Cardiac muscle cell (in vitro differentiated cells and primary cell): ENCODE data around the gene PPP1R15B. TPM values are rescaled to one million over a fixed set of nuclear protein-coding genes. Genes with fewer than 3 reads are reported as not detected.
A peak's percentile ranks its signal among the peaks of the same experiment; 100 is the strongest.

Experiments used
- DNase-seq, 2 donors: peaks; one replicate each; pipeline versions ENCODE4 v3.0.0 to v3.0.0-alpha.2; 2010 to 2017; ENCODE audit warnings: low read depth in 1 of 2, low spot score in 1 of 2
- H3K27ac ChIP-seq: fragments of 200-600 bp; sonication (generic); 2 replicates; pipeline ENCODE4 v1.5.1; 2016
- H3K27me3 ChIP-seq: fragments of 200-600 bp; sonication (generic); 2 replicates; pipeline ENCODE4 v1.6.0; 2016; ENCODE audit warnings: control low read depth
- H3K36me3 ChIP-seq: fragments of 200-600 bp; sonication (generic); 2 replicates; pipeline ENCODE4 v1.5.1; 2016; ENCODE audit warnings: control low read depth
- H3K4me1 ChIP-seq: fragments of 200-600 bp; sonication (generic); 2 replicates; pipeline ENCODE4 v1.8.1; 2017; ENCODE audit warnings: low read depth, mild to moderate bottlenecking, mixed run types
- H3K4me3 ChIP-seq: fragments of 200-600 bp; sonication (generic); 2 replicates; pipeline ENCODE4 v1.5.1; 2016; ENCODE audit warnings: mild to moderate bottlenecking
- H3K9me3 ChIP-seq: fragments of 200-600 bp; sonication (generic); 2 replicates; pipeline ENCODE4 v1.5.1; 2017; ENCODE audit warnings: low read depth, mild to moderate bottlenecking, control low read depth
- polyA plus RNA-seq: library from polyadenylated mRNA; unstranded; fragments of >200 nt; fragmentation: Nextera tagmentation; extraction: Ambion mirVana; gene quantifications from 2 replicates; pipeline ENCODE4 v1.2.1, GENCODE V29; 2016
- total RNA-seq: library from RNA; depleted of rRNA; stranded (reverse); fragments of >200 nt; gene quantifications from 2 replicates; pipeline ENCODE4 v1.2.3, GENCODE V29; 2016
- TF ChIP-seq, protein P1 (sequence below): IDR thresholded peaks from 2 replicates; pipeline ENCODE4 v1.5.1; 2012; ENCODE audit warnings: low read depth, mild to moderate bottlenecking, low read length

PPP1R15B gene
- total and polyA plus RNA-seq, 2 experiments from 2014 or later: 19.8 to 24.9 TPM

- Histone ChIP-seq H3K36me3 (peaks cover 11% of the 10 kb centered on the region), H3K4me1 (no peaks in the 10 kb centered on the region), H3K27me3 (no peaks in the 10 kb centered on the region), H3K9me3 (no peaks in the 10 kb centered on the region), H3K27ac (no peak overlapping the region), H3K4me3 (no peak overlapping the region)
- peak; percentile 74 to 77 for DNase-seq
- TF ChIP-seq, protein P1, sequence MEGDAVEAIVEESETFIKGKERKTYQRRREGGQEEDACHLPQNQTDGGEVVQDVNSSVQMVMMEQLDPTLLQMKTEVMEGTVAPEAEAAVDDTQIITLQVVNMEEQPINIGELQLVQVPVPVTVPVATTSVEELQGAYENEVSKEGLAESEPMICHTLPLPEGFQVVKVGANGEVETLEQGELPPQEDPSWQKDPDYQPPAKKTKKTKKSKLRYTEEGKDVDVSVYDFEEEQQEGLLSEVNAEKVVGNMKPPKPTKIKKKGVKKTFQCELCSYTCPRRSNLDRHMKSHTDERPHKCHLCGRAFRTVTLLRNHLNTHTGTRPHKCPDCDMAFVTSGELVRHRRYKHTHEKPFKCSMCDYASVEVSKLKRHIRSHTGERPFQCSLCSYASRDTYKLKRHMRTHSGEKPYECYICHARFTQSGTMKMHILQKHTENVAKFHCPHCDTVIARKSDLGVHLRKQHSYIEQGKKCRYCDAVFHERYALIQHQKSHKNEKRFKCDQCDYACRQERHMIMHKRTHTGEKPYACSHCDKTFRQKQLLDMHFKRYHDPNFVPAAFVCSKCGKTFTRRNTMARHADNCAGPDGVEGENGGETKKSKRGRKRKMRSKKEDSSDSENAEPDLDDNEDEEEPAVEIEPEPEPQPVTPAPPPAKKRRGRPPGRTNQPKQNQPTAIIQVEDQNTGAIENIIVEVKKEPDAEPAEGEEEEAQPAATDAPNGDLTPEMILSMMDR: peak; percentile 83
These were observed 13.2 kb downstream of the PPP1R15B start for GRCh38 chr1:204398197-204399125.

- Histone ChIP-seq H3K27ac (no peak overlapping the region), H3K27me3 (no peaks in the 10 kb centered on the region), H3K4me1 (no peaks in the 10 kb centered on the region), H3K36me3 (peaks cover 5% of the 10 kb centered on the region), H3K4me3 (no peak overlapping the region), H3K9me3 (no peaks in the 10 kb centered on the region)
- no peak for DNase-seq
- TF ChIP-seq, protein P1: no peak
These were observed 15.5 kb downstream of the PPP1R15B start for GRCh38 chr1:204396015-204396583.

- DNase-seq: no peak
- TF ChIP-seq, protein P1: no peak
- H3K27ac ChIP-seq: no peak overlapping the region
- no peaks in the 10 kb centered on the region for H3K36me3 ChIP-seq
- no peaks in the 10 kb centered on the region for H3K9me3 ChIP-seq
- peaks cover 8% of the 10 kb centered on the region for H3K27me3 ChIP-seq
- H3K4me3 ChIP-seq: no peak overlapping the region
- no peaks in the 10 kb centered on the region for H3K4me1 ChIP-seq
These were observed 20.0 kb downstream of the PPP1R15B start for GRCh38 chr1:204391629-204392028.

GRCh38 chr1:204390751-204391466 is 20.7 kb downstream of the PPP1R15B start:
- H3K4me3 ChIP-seq: no peak overlapping the region
- TF ChIP-seq, protein P1: no peak
- H3K27me3 ChIP-seq: peaks cover 15% of the 10 kb centered on the region
- H3K4me1 ChIP-seq: no peaks in the 10 kb centered on the region
- H3K9me3 ChIP-seq: no peaks in the 10 kb centered on the region
- no peak overlapping the region for H3K27ac ChIP-seq
- no peaks in the 10 kb centered on the region for H3K36me3 ChIP-seq
- DNase-seq: peak in 1 of 2 donors; percentile 44

DNA sequence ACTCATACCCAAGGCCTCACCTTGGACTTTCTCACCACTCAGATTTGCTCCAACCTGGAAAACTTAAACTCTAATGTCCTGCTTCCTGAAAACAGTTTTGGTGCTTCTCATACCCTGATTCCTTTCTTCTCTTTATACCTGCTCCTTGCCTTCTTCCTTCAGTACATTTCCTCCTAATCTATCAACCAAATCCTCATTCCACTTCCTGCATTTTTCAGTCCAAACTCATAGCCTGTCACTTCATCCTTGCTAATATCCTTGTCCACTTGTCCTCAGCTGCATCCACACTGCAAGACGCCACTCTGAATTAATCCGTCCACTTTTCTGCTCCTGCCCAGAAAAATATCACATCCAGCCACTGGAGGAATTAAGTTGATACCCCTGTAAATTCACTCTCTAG is 25.9 kb downstream of the PPP1R15B start:
- H3K27me3 ChIP-seq: peaks cover 57% of the 10 kb centered on the region
- H3K4me1 ChIP-seq: no peaks in the 10 kb centered on the region
- TF ChIP-seq, protein P1: no peak

More for the DNA sequence above, 25.9 kb downstream of the PPP1R15B start:
- Histone ChIP-seq H3K4me3 (no peak overlapping the region), H3K27ac (no peak overlapping the region), H3K36me3 (no peaks in the 10 kb centered on the region), H3K9me3 (no peaks in the 10 kb centered on the region)
- no peak for DNase-seq
